CD14-positive monocyte (primary cell): ENCODE data around the gene WASF1. TPM values are rescaled to one million over a fixed set of nuclear protein-coding genes. Genes with fewer than 3 reads are reported as not detected.

Experiments used
- DNase-seq, 3 donors: peaks; one replicate each; pipeline ENCODE4 v3.0.0-alpha.2; 2011 to 2022
- H2AFZ ChIP-seq: 2 replicates; pipeline ENCODE4 v1.6.0; 2012; ENCODE audit warnings: mild to moderate bottlenecking, low read depth, low read length, inconsistent platforms; ENCODE audit not compliant: insufficient read depth, poor library complexity, severe bottlenecking
- H3K27ac ChIP-seq, 2 donors: 1 replicate in 1 of 2; 2 replicates in 1 of 2; pipeline ENCODE4 v1.5.1; 2012 to 2013; ENCODE audit warnings: low read length in 2 of 2, control low read depth in 1 of 2, inconsistent platforms in 1 of 2, low read depth in 1 of 2, mild to moderate bottlenecking in 1 of 2
- H3K27me3 ChIP-seq, 2 donors: one replicate each; pipeline versions ENCODE4 v1.6.0 to v1.6.1; 2011 to 2013; ENCODE audit warnings: low read length in 2 of 2; ENCODE audit not compliant: control insufficient read depth in 2 of 2, insufficient read depth in 2 of 2
- H3K36me3 ChIP-seq, 2 donors: replicated peaks in 1 of 2; 1 replicate in 1 of 2; 2 replicates in 1 of 2; pipeline versions ENCODE4 v1.5.1 to v1.6.1; 2012 to 2013; ENCODE audit warnings: low read length in 2 of 2, control low read depth in 1 of 2, inconsistent platforms in 1 of 2, mild to moderate bottlenecking in 1 of 2; ENCODE audit not compliant: insufficient read depth in 2 of 2, control insufficient read depth in 1 of 2
- H3K4me1 ChIP-seq, 2 donors: 1 replicate in 1 of 2; 2 replicates in 1 of 2; pipeline versions ENCODE4 v1.5.1 to v1.6.1; 2012 to 2013; ENCODE audit warnings: low read length in 2 of 2, control low read depth in 1 of 2, inconsistent platforms in 1 of 2, mild to moderate bottlenecking in 1 of 2, moderate library complexity in 1 of 2; ENCODE audit not compliant: insufficient read depth in 2 of 2, control insufficient read depth in 1 of 2
- H3K4me2 ChIP-seq: replicated peaks from 2 replicates; pipeline ENCODE3; 2012; ENCODE audit warnings: low read length, moderate library complexity, mild to moderate bottlenecking; ENCODE audit not compliant: poor library complexity, severe bottlenecking; ENCODE audit errors: extremely low read depth
- H3K4me3 ChIP-seq, 3 experiments: fragments of 200-600 bp in 1 of 3; sonication (generic) in 1 of 3; replicated peaks in 1 of 3; 1 replicate in 2 of 3; 2 replicates in 1 of 3; pipeline ENCODE4 v1.5.1; 2011 to 2013; ENCODE audit warnings: low read length in 3 of 3, mild to moderate bottlenecking in 3 of 3, control low read depth in 2 of 3, low read depth in 2 of 3, inconsistent platforms in 1 of 3, moderate library complexity in 1 of 3
- H3K79me2 ChIP-seq: 2 replicates; pipeline ENCODE4 v1.6.0; 2012; ENCODE audit warnings: mild to moderate bottlenecking, control low read depth, inconsistent platforms, low read length, moderate library complexity; ENCODE audit not compliant: insufficient read depth
- H3K9ac ChIP-seq: 2 replicates; pipeline ENCODE4 v1.6.0; 2017; ENCODE audit warnings: low read length, mild to moderate bottlenecking; ENCODE audit not compliant: insufficient read depth, poor library complexity, severe bottlenecking
- H3K9me3 ChIP-seq, 2 donors: replicated peaks in 1 of 2; 1 replicate in 1 of 2; 2 replicates in 1 of 2; pipeline versions ENCODE4 v1.5.1 to v1.6.1; 2012 to 2013; ENCODE audit warnings: low read length in 2 of 2, control low read depth in 1 of 2; ENCODE audit not compliant: control insufficient read depth in 1 of 2, insufficient read depth in 1 of 2
- H4K20me1 ChIP-seq: 2 replicates; pipeline ENCODE4 v1.6.0; 2012; ENCODE audit warnings: mild to moderate bottlenecking, low read length, control low read depth, moderate library complexity; ENCODE audit not compliant: insufficient read depth
- H3K27ac Mint-ChIP-seq, 7 donors: one replicate each; pipeline ENCODE4 v1.8.0; 2020; ENCODE audit warnings: mild to moderate bottlenecking in 7 of 7, mixed read lengths in 7 of 7, moderate library complexity in 6 of 7, inconsistent platforms in 2 of 7
- H3K27me3 Mint-ChIP-seq, 3 donors: one replicate each; pipeline ENCODE4 v1.8.0; 2021 to 2022; ENCODE audit warnings: low read depth in 3 of 3, mild to moderate bottlenecking in 3 of 3, mixed read lengths in 3 of 3, moderate library complexity in 3 of 3, inconsistent platforms in 1 of 3
- H3K36me3 Mint-ChIP-seq, 2 donors: one replicate each; pipeline ENCODE4 v1.8.0; 2020; ENCODE audit warnings: mixed read lengths in 2 of 2, inconsistent platforms in 1 of 2, mild to moderate bottlenecking in 1 of 2
- H3K4me1 Mint-ChIP-seq: one replicate; pipeline ENCODE4 v1.8.0; 2020; ENCODE audit warnings: mild to moderate bottlenecking, mixed read lengths
- H3K4me3 Mint-ChIP-seq, 2 donors: one replicate each; pipeline ENCODE4 v1.8.0; 2020; ENCODE audit warnings: mild to moderate bottlenecking in 2 of 2, mixed read lengths in 2 of 2, moderate library complexity in 1 of 2
- H3K9me3 Mint-ChIP-seq, 7 donors: one replicate each; pipeline ENCODE4 v1.8.0; 2020 to 2022; ENCODE audit warnings: mixed read lengths in 7 of 7, mild to moderate bottlenecking in 6 of 7, moderate library complexity in 6 of 7, inconsistent platforms in 2 of 7
- WGBS: methylation state at CpG from one replicate; pipeline ENCODE4 v1.1.5; 2013; ENCODE audit warnings: missing lambda C conversion rate; ENCODE audit not compliant: insufficient coverage; 5-methylcytosine and 5-hydroxymethylcytosine counted together
- intact Hi-C, 2 donors: fragments of 100-400 bp; cut with micrococcal nuclease; formaldehyde crosslinking; loops; one replicate each; pipeline versions ENCODE4 v1.15.0 to v1.15.1; 2023
- polyA plus RNA-seq, 3 donors: library from polyadenylated mRNA; depleted of rRNA in 1 of 3; unstranded in 2 of 3; stranded (reverse) in 1 of 3; fragments of 300-500 nt in 2 of 3; fragments of >200 nt in 1 of 3; fragmentation: Illumina TruSeq in 2 of 3; gene quantifications; 1 replicate in 2 of 3; 2 replicates in 1 of 3; pipeline ENCODE4 v1.2.3, GENCODE V29; 2012 to 2021
- TF ChIP-seq, protein P1 (sequence below): fragments of 200-600 bp; IDR thresholded peaks from one replicate; pipeline ENCODE4 v1.8.0; 2022; ENCODE audit warnings: antibody characterized with exemption, mild to moderate bottlenecking

Gene WASF1
- polyA plus RNA-seq, 3 donors, result 0.32 to 1.7 (median 1.4) TPM

DNA sequence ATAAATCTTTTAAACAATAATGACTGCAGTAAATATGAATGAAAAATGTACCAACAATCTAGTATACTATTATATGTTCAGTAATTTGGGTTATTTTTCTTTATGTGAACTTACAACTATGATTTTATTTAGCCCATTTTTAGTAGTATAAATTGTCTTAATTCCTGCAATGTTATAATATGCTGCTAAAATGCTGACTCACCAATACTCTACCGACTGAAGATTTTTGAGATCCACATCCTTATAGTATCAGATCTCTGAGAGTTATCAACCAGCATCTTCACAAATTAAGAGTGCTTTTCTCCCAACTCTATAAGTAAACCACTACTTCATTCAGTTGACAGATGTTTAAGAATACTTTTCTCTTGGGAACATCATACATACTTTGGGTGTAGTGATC is 17.4 kb upstream of the WASF1 start:
- Histone ChIP-seq H3K4me2 (no peak overlapping the region), H3K9ac (no peak overlapping the region), H2AFZ (no peak overlapping the region), H3K27ac (no peak overlapping the region), H3K9me3 (no peaks in the 10 kb centered on the region), H4K20me1 (peaks cover 98% of the 10 kb centered on the region), H3K36me3 (peaks cover 26 to 58% of the 10 kb centered on the region in 2 donors), H3K4me1 (no peaks in the 10 kb centered on the region), H3K27me3 (no peaks in the 10 kb centered on the region), H3K4me3 (no peak overlapping the region), H3K79me2 (peaks cover 92% of the 10 kb centered on the region)
- Mint-ChIP-seq H3K36me3 (peaks cover 27 to 29% of the 10 kb centered on the region in 2 donors), H3K9me3 (no peaks in the 10 kb centered on the region), H3K27ac (no peak overlapping the region), H3K4me3 (no peak overlapping the region), H3K27me3 (no peaks in the 10 kb centered on the region), H3K4me1 (no peaks in the 10 kb centered on the region)
- intact Hi-C loops, result no loop called here
- DNase-seq, result no peak
- TF ChIP-seq, protein P1, sequence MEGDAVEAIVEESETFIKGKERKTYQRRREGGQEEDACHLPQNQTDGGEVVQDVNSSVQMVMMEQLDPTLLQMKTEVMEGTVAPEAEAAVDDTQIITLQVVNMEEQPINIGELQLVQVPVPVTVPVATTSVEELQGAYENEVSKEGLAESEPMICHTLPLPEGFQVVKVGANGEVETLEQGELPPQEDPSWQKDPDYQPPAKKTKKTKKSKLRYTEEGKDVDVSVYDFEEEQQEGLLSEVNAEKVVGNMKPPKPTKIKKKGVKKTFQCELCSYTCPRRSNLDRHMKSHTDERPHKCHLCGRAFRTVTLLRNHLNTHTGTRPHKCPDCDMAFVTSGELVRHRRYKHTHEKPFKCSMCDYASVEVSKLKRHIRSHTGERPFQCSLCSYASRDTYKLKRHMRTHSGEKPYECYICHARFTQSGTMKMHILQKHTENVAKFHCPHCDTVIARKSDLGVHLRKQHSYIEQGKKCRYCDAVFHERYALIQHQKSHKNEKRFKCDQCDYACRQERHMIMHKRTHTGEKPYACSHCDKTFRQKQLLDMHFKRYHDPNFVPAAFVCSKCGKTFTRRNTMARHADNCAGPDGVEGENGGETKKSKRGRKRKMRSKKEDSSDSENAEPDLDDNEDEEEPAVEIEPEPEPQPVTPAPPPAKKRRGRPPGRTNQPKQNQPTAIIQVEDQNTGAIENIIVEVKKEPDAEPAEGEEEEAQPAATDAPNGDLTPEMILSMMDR, result no peak
- WGBS, result no CpG with 5 or more reads among the region's 1 CpG

DNA sequence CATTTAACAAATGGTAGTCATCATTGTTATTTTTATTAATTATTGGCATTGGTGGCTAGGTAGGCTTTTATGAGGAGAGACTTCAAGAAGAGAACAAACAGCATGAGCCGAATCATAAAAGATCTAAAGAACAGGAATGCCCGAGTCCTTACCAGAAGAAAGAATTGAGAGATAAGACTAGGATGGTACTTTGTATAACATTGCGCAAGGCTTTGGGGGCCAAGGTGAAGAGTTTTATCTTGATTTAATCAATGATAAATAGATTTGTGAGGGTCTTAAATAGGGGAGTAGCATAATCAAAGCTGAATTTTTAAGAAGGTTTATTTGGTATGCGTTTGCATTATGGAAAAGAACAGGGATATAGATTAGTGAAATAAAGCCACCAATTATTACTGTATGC is 16.2 kb upstream of the WASF1 start:
- H3K4me2 ChIP-seq, result no peak overlapping the region
- no peaks in the 10 kb centered on the region for H3K4me1 ChIP-seq
- no peak overlapping the region for H3K4me3 ChIP-seq
- intact Hi-C loops, result no loop called here
- peaks cover 92% of the 10 kb centered on the region for H3K79me2 ChIP-seq
- TF ChIP-seq, protein P1, result no peak
- Mint-ChIP-seq H3K4me3 (no peak overlapping the region), H3K4me1 (no peaks in the 10 kb centered on the region), H3K27me3 (no peaks in the 10 kb centered on the region), H3K9me3 (no peaks in the 10 kb centered on the region), H3K27ac (no peak overlapping the region), H3K36me3 (peaks cover 25 to 29% of the 10 kb centered on the region in 2 donors)
- peaks cover 26 to 49% of the 10 kb centered on the region in 2 donors for H3K36me3 ChIP-seq
- DNase-seq, result no peak
- H4K20me1 ChIP-seq, result peaks cover 98% of the 10 kb centered on the region
- no peaks in the 10 kb centered on the region for H3K9me3 ChIP-seq
- H3K27ac ChIP-seq, result no peak overlapping the region
- H2AFZ ChIP-seq, result no peak overlapping the region
- no peaks in the 10 kb centered on the region for H3K27me3 ChIP-seq
- H3K9ac ChIP-seq, result no peak overlapping the region
- WGBS, result 94% methylated on average over 3 of the region's 4 CpGs
